Endothelial cell of umbilical vein (primary cell): ENCODE measurements around the gene COX14. TPM values are rescaled to one million over a fixed set of nuclear protein-coding genes. Genes with fewer than 3 reads are reported as not detected.

Experiments
- BruUV-seq: library from RNA; stranded (reverse); fragments of 400-500 nt; replicated peaks from 2 replicates; lab custom pipeline; 2021; lab: Mats Ljungman, UMichigan
- CTCF ChIA-PET: fragments of 300-600, 350-600 bp; sonication (Branson Sonifier 250); formaldehyde crosslinking; loops from one replicate; lab custom pipeline; 2021; ENCODE audit warnings: antibody characterized with exemption, inconsistent platforms; lab: Charles Lee
- POLR2A ChIA-PET: fragments of 300-600, 350-600 bp; sonication (Branson Sonifier 250); formaldehyde crosslinking; loops from one replicate; lab custom pipeline; 2021; ENCODE audit warnings: antibody characterized with exemption, inconsistent platforms; lab: Charles Lee
- DNase-seq: peaks from one replicate; pipeline ENCODE4 v3.0.0-alpha.2; 2011; ENCODE audit warnings: low read depth, low spot score
- FAIRE-seq: peaks from 2 replicates; lab custom pipeline; 2011; peaks lifted over from hg19 to GRCh38; lab: Jason Lieb, UNC
- H2AFZ ChIP-seq: 2 replicates; pipeline ENCODE4 v1.6.0; 2012; ENCODE audit warnings: low read depth, low read length, control low read depth, inconsistent platforms
- H3K27ac ChIP-seq: 2 replicates; pipeline ENCODE4 v1.5.1; 2011; ENCODE audit warnings: low read depth, mild to moderate bottlenecking, control low read depth, low read length, moderate library complexity; ENCODE audit not compliant: insufficient read depth
- H3K27me3 ChIP-seq, 2 experiments: 2 replicates each; pipeline versions ENCODE4 v1.6.0 to v1.6.1; 2011; ENCODE audit warnings: low read length in 2 of 2, mixed read lengths in 1 of 2; ENCODE audit not compliant: control insufficient read depth in 2 of 2, insufficient read depth in 2 of 2
- H3K36me3 ChIP-seq, 2 experiments: 2 replicates in 1 of 2; 3 replicates in 1 of 2; pipeline ENCODE4 v1.5.1; 2011; ENCODE audit warnings: low read length in 2 of 2, mild to moderate bottlenecking in 1 of 2, moderate library complexity in 1 of 2; ENCODE audit not compliant: control insufficient read depth in 2 of 2, insufficient read depth in 2 of 2; ENCODE audit errors: extremely low read depth in 1 of 2
- H3K4me1 ChIP-seq: 3 replicates; pipeline ENCODE4 v1.5.1; 2011; ENCODE audit warnings: mild to moderate bottlenecking, low read length; ENCODE audit not compliant: control insufficient read depth, insufficient read depth; ENCODE audit errors: extremely low read depth
- H3K4me2 ChIP-seq: 2 replicates; pipeline ENCODE4 v1.6.1; 2011; ENCODE audit warnings: low read length, control low read depth, mixed read lengths; ENCODE audit not compliant: insufficient read depth
- H3K4me3 ChIP-seq, 3 experiments: fragments of 200-600 bp in 1 of 3; sonication (generic), shearing (Covaris generic) in 1 of 3; replicated peaks in 1 of 3; 2 replicates each; pipeline ENCODE4 v1.5.1; 2011 to 2016; ENCODE audit warnings: control low read depth in 3 of 3, low read length in 3 of 3, mild to moderate bottlenecking in 2 of 3, inconsistent platforms in 1 of 3, low read depth in 1 of 3, moderate library complexity in 1 of 3; ENCODE audit not compliant: insufficient read depth in 1 of 3
- H3K79me2 ChIP-seq: 2 replicates; pipeline ENCODE4 v1.6.0; 2012; ENCODE audit warnings: low read length, inconsistent platforms; ENCODE audit not compliant: control insufficient read depth, insufficient read depth
- H3K9ac ChIP-seq: replicated peaks from 2 replicates; pipeline ENCODE3; 2011; ENCODE audit warnings: low read length, control low read depth; ENCODE audit not compliant: insufficient read depth; ENCODE audit errors: extremely low read depth
- H3K9me1 ChIP-seq: replicated peaks from 3 replicates; pipeline ENCODE4 v1.6.0; 2011; ENCODE audit warnings: mild to moderate bottlenecking, low read length; ENCODE audit not compliant: control insufficient read depth, insufficient read depth; ENCODE audit errors: extremely low read depth
- H3K9me3 ChIP-seq: replicated peaks from 2 replicates; pipeline ENCODE4 v1.5.1; 2012; ENCODE audit warnings: low read length, inconsistent platforms; ENCODE audit not compliant: control insufficient read depth, insufficient read depth
- H4K20me1 ChIP-seq: replicated peaks from 2 replicates; pipeline ENCODE3; 2011; ENCODE audit warnings: mild to moderate bottlenecking, low read length; ENCODE audit not compliant: control insufficient read depth, insufficient read depth; ENCODE audit errors: extremely low read depth
- EZH2 ChIP-seq: IDR thresholded peaks from 2 replicates; pipeline ENCODE4 v1.6.1; 2012; ENCODE audit warnings: borderline replicate concordance, low read depth, mild to moderate bottlenecking, moderate library complexity, low read length, inconsistent platforms; ENCODE audit not compliant: severe bottlenecking
- FOS ChIP-seq: IDR thresholded peaks from 2 replicates; pipeline ENCODE4 v1.6.1; 2011; ENCODE audit warnings: mild to moderate bottlenecking, low read length, moderate library complexity, borderline replicate concordance; ENCODE audit not compliant: insufficient read depth
- GATA2 ChIP-seq: IDR thresholded peaks from 2 replicates; pipeline ENCODE4 v1.7.0; 2011; ENCODE audit warnings: low read depth, mild to moderate bottlenecking, moderate library complexity, mixed read lengths, low read length; ENCODE audit not compliant: insufficient read length, insufficient read depth
- JUN ChIP-seq: IDR thresholded peaks from 2 replicates; pipeline ENCODE4 v1.6.1; 2011; ENCODE audit warnings: borderline replicate concordance, low read depth; ENCODE audit not compliant: insufficient read length, insufficient read depth
- MYC ChIP-seq: IDR thresholded peaks from one replicate; pipeline ENCODE4 v1.6.1; 2011; ENCODE audit warnings: mild to moderate bottlenecking, low read depth, low read length
- POLR2A ChIP-seq: IDR thresholded peaks from 2 replicates; pipeline ENCODE4 v1.6.1; 2012; ENCODE audit warnings: low read depth, mild to moderate bottlenecking, control low read depth, low read length
- POLR2AphosphoS5 ChIP-seq: IDR thresholded peaks from 2 replicates; pipeline ENCODE4 v1.6.1; 2012; ENCODE audit warnings: low read depth, mild to moderate bottlenecking, control low read depth, low read length, moderate library complexity; ENCODE audit not compliant: insufficient read depth
- dilution Hi-C: fragments of 300-500 bp; cut with MboI; formaldehyde crosslinking; loops from one replicate; pipeline ENCODE4 v1.15.0; 2019; ENCODE audit warnings: low sequenced_read_pairs; ENCODE audit not compliant: extremely low pct_ligation_motif_present
- intact Hi-C: fragments of 100-400 bp; cut with micrococcal nuclease; formaldehyde crosslinking; loops from one replicate; pipeline ENCODE4 v1.10.0; 2022
- polyA plus RNA-seq, 4 experiments: library from polyadenylated mRNA; depleted of rRNA in 3 of 4; stranded (reverse) in 3 of 4; unstranded in 1 of 4; fragments of >200 nt; gene quantifications; 2 replicates each; pipeline versions ENCODE4 v1.2.1 to v1.2.3, GENCODE V29; 2011 to 2012; ENCODE audit warnings: missing spikeins in 1 of 4
- total RNA-seq: library from RNA; stranded (reverse); gene quantifications from 2 replicates; pipeline ENCODE4 v1.2.3, GENCODE V29; 2021
- TF ChIP-seq, protein P1 (sequence below), 2 donors: IDR thresholded peaks; 1 replicate in 1 of 2; 2 replicates in 1 of 2; pipeline ENCODE4 v1.5.1; 2011; ENCODE audit warnings: low read length in 2 of 2, mild to moderate bottlenecking in 2 of 2, moderate library complexity in 2 of 2, control low read depth in 1 of 2, inconsistent platforms in 1 of 2, low read depth in 1 of 2; ENCODE audit not compliant: insufficient read depth in 1 of 2; ENCODE audit errors: extremely low read depth in 1 of 2
- TF ChIP-seq, protein P2 (sequence below): IDR thresholded peaks from 2 replicates; pipeline ENCODE4 v1.6.1; 2011; ENCODE audit not compliant: insufficient read depth, insufficient read length

COX14 gene
- total and polyA plus RNA-seq, 2 donors (not counting 3 experiments of a cell fraction or from before 2014, with no cell fraction given) = 40.3 to 106 TPM

- Histone ChIP-seq H3K36me3 (peaks cover 10 to 32% of the 10 kb centered on the region in 2 experiments), H2AFZ (no peak overlapping the region), H3K27ac (no peak overlapping the region), H3K79me2 (no peaks in the 10 kb centered on the region), H3K4me2 (no peak overlapping the region), H3K4me3 (no peak overlapping the region), H4K20me1 (no peaks in the 10 kb centered on the region), H3K9me3 (no peaks in the 10 kb centered on the region), H3K4me1 (peaks cover 4% of the 10 kb centered on the region), H3K9ac (no peak overlapping the region), H3K9me1 (no peaks in the 10 kb centered on the region), H3K27me3 (no peaks in the 10 kb centered on the region)
- BruUV-seq = no TSS peak
- no peak for TF ChIP-seq FOS
- TF ChIP-seq, protein P1, sequence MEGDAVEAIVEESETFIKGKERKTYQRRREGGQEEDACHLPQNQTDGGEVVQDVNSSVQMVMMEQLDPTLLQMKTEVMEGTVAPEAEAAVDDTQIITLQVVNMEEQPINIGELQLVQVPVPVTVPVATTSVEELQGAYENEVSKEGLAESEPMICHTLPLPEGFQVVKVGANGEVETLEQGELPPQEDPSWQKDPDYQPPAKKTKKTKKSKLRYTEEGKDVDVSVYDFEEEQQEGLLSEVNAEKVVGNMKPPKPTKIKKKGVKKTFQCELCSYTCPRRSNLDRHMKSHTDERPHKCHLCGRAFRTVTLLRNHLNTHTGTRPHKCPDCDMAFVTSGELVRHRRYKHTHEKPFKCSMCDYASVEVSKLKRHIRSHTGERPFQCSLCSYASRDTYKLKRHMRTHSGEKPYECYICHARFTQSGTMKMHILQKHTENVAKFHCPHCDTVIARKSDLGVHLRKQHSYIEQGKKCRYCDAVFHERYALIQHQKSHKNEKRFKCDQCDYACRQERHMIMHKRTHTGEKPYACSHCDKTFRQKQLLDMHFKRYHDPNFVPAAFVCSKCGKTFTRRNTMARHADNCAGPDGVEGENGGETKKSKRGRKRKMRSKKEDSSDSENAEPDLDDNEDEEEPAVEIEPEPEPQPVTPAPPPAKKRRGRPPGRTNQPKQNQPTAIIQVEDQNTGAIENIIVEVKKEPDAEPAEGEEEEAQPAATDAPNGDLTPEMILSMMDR (IDR thresholded peaks at IDR 0.05; ENCODE audit: extremely low read depth in 1 of 2, insufficient read depth in 1 of 2, low read depth in 1 of 2, low read length in 2 of 2) = peak in 1 of 2 donors; percentile 46
- DNase-seq = no peak
- CTCF ChIA-PET = interaction anchor here (0.6 to 4.3 kb wide), 11 partner anchors 15 to 186 kb away, joined by 3 to 47 read pairs (median 5); partner anchors contain the start of gene COX14
- intact Hi-C loops = loop anchor here (1.0 kb wide), 3 partner anchors 43 to 182 kb away; no protein-coding TSS in a partner anchor
- POLR2A ChIA-PET = interaction anchor here (0.8 kb wide), 1 partner anchor 20 kb away, joined by 3 read pairs; the partner anchor contains the start of gene COX14
- FAIRE-seq = peak; percentile 21
- dilution Hi-C loops = no loop called here
These were observed 20.6 kb downstream of the COX14 start for GRCh38 chr12:50132505-50133135.

- no peak for FAIRE-seq
- Histone ChIP-seq H3K27ac (no peak overlapping the region), H3K9ac (no peak overlapping the region), H3K36me3 (peaks cover 0 to 8% of the 10 kb centered on the region in 2 experiments), H2AFZ (no peak overlapping the region), H3K9me3 (no peaks in the 10 kb centered on the region), H3K27me3 (no peaks in the 10 kb centered on the region), H3K9me1 (no peaks in the 10 kb centered on the region), H4K20me1 (no peaks in the 10 kb centered on the region), H3K4me2 (no peak overlapping the region), H3K79me2 (no peaks in the 10 kb centered on the region), H3K4me1 (no peaks in the 10 kb centered on the region), H3K4me3 (no peak overlapping the region)
- no TSS peak for BruUV-seq
- dilution Hi-C loops (no loop called here), intact Hi-C loops (no loop called here)
- DNase-seq = no peak
- ChIA-PET POLR2A (interaction anchor here (0.7 kb wide), 2 partner anchors 24 to 85 kb away, joined by 3 to 7 read pairs; partner anchors contain the start of gene CERS5), CTCF (interaction anchor here (0.7 kb wide), 1 partner anchor 30 kb away, joined by 4 read pairs; no protein-coding TSS in a partner anchor)
- TF ChIP-seq, protein P2, sequence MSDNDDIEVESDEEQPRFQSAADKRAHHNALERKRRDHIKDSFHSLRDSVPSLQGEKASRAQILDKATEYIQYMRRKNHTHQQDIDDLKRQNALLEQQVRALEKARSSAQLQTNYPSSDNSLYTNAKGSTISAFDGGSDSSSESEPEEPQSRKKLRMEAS = no peak
- no peak for TF ChIP-seq POLR2AphosphoS5
- no peak for TF ChIP-seq JUN
- no peak for TF ChIP-seq GATA2
- TF ChIP-seq, protein P1 (IDR thresholded peaks at IDR 0.05; ENCODE audit: extremely low read depth in 1 of 2, insufficient read depth in 1 of 2, low read depth in 1 of 2, low read length in 2 of 2) = no peak
- TF ChIP-seq MYC = no peak
- TF ChIP-seq FOS = no peak
- no peak for TF ChIP-seq POLR2A
- no peak for TF ChIP-seq EZH2
These were observed 31.0 kb downstream of the COX14 start for GRCh38 chr12:50142993-50143392.
